ENCODE data around the gene IGSF6.
A peak's percentile ranks its signal among the peaks of the same experiment; 100 is the strongest.
"Not testable (repeated sequence)": the region's sequence is repeated elsewhere in the genome, so short reads cannot be mapped to it uniquely, and the experiment has no call there.

The IGSF6 gene

GRCh38 chr16:21646091-21646490, 6.3 kb downstream of the IGSF6 start:
- no peak for DNase-seq (ENCODE audit: insufficient read length, low spot score)
- TF ChIP-seq POLR2A (IDR thresholded peaks at IDR 0.05; ENCODE audit: low read depth, low read length) = no peak
- no peak for FAIRE-seq

GRCh38 chr16:21645261-21645721, 7.1 kb downstream of the IGSF6 start:
- DNase-seq (ENCODE audit: insufficient read length, low spot score) = no peak
- FAIRE-seq = no peak
- TF ChIP-seq POLR2A (IDR thresholded peaks at IDR 0.05; ENCODE audit: low read depth, low read length) = no peak

GRCh38 chr16:21644674-21645073, 7.7 kb downstream of the IGSF6 start:
- FAIRE-seq = no peak
- DNase-seq (ENCODE audit: insufficient read length, low spot score) = no peak
- no peak for TF ChIP-seq POLR2A (IDR thresholded peaks at IDR 0.05; ENCODE audit: low read depth, low read length)

- FAIRE-seq = no peak
- DNase-seq (ENCODE audit: insufficient read length, low spot score) = no peak
- TF ChIP-seq POLR2A (IDR thresholded peaks at IDR 0.05; ENCODE audit: low read depth, low read length) = no peak
Measured at GRCh38 chr16:21643785-21644184, 8.6 kb downstream of the IGSF6 start.

- no peak for FAIRE-seq
- no peak for DNase-seq (ENCODE audit: insufficient read length, low spot score)
Measured at GRCh38 chr16:21642861-21643260, 9.5 kb downstream of the IGSF6 start.

GRCh38 chr16:21641916-21642315, 10.5 kb downstream of the IGSF6 start:
- DNase-seq (ENCODE audit: insufficient read length, low spot score) (no peak), FAIRE-seq (no peak)
- no peak for TF ChIP-seq POLR2A (IDR thresholded peaks at IDR 0.05; ENCODE audit: low read depth, low read length)

More at GRCh38 chr16:21642861-21643260, 9.5 kb downstream of the IGSF6 start:
- no peak for TF ChIP-seq POLR2A (IDR thresholded peaks at IDR 0.05; ENCODE audit: low read depth, low read length)

- no peak for DNase-seq (ENCODE audit: insufficient read length, low spot score)
- no peak for FAIRE-seq
- TF ChIP-seq POLR2A (IDR thresholded peaks at IDR 0.05; ENCODE audit: low read depth, low read length) = no peak
Measured at GRCh38 chr16:21639493-21639892, 12.9 kb downstream of the IGSF6 start.

GRCh38 chr16:21638573-21638975, 13.8 kb downstream of the IGSF6 start:
- no peak for DNase-seq (ENCODE audit: insufficient read length, low spot score)
- FAIRE-seq = peak; percentile 33
- TF ChIP-seq POLR2A (IDR thresholded peaks at IDR 0.05; ENCODE audit: low read depth, low read length) = no peak

GRCh38 chr16:21637032-21637968, 15.1 kb downstream of the IGSF6 start:
- DNase-seq (ENCODE audit: insufficient read length, low spot score) = no peak
- FAIRE-seq = no peak
- TF ChIP-seq POLR2A (IDR thresholded peaks at IDR 0.05; ENCODE audit: low read depth, low read length) = no peak

GRCh38 chr16:21635694-21636093, 16.7 kb downstream of the IGSF6 start:
- FAIRE-seq; DNase-seq (ENCODE audit: insufficient read length, low spot score): not testable (repeated sequence)

GRCh38 chr16:21634216-21634615, 18.2 kb downstream of the IGSF6 start:
- FAIRE-seq (no peak), DNase-seq (ENCODE audit: insufficient read length, low spot score) (no peak)
- TF ChIP-seq POLR2A (IDR thresholded peaks at IDR 0.05; ENCODE audit: low read depth, low read length) = no peak

- FAIRE-seq; DNase-seq (ENCODE audit: insufficient read length, low spot score): not testable (repeated sequence)
Measured at GRCh38 chr16:21631951-21632575, 20.3 kb downstream of the IGSF6 start.

- FAIRE-seq = not testable (repeated sequence)
Measured at GRCh38 chr16:21631376-21631775, 21.0 kb downstream of the IGSF6 start.

GRCh38 chr16:21630866-21631265, 21.5 kb downstream of the IGSF6 start:
- FAIRE-seq; DNase-seq (ENCODE audit: insufficient read length, low spot score): not testable (repeated sequence)

More at GRCh38 chr16:21631376-21631775, 21.0 kb downstream of the IGSF6 start:
- not testable (repeated sequence) for DNase-seq (ENCODE audit: insufficient read length, low spot score)

GRCh38 chr16:21629616-21630539, 22.5 kb downstream of the IGSF6 start:
- DNase-seq (ENCODE audit: insufficient read length, low spot score); FAIRE-seq: not testable (repeated sequence)

All from H54 (cell line).